A549 (cell line): ENCODE measurements around the gene INHA. TPM values are rescaled to one million over a fixed set of nuclear protein-coding genes. Genes with fewer than 3 reads are reported as not detected.

Source experiments
- ATAC-seq, 2 experiments: fragments of 200-7000 bp in 1 of 2; fragments of >200 bp in 1 of 2; cut with Nextera tagmentation in 1 of 2; cut with Tn5 transposase in 1 of 2; 3 replicates each; pipeline versions ENCODE4 v1.8.0 to v1.9.1; 2018 to 2020; ENCODE audit warnings: mild to moderate bottlenecking in 1 of 2, moderate library complexity in 1 of 2
- CTCF ChIA-PET: fragments of 300-600 bp; sonication (Branson Sonifier 250); formaldehyde crosslinking; extraction: SDS; loops from one replicate; lab custom pipeline; 2021; ENCODE audit warnings: antibody characterized with exemption, inconsistent platforms; lab: Yijun Ruan, JAX
- POLR2A ChIA-PET: fragments of 350-600 bp; formaldehyde crosslinking; extraction: SDS; loops from one replicate; lab custom pipeline; 2021; ENCODE audit warnings: antibody characterized with exemption, inconsistent platforms; lab: Yijun Ruan, JAX
- DNase-seq, 2 experiments: peaks; one replicate each; pipeline versions ENCODE4 v3.0.0 to v3.0.0-alpha.2; 2011 to 2016; ENCODE audit warnings: low read depth in 1 of 2, low spot score in 1 of 2
- FAIRE-seq: peaks from 2 replicates; lab custom pipeline; 2011; peaks lifted over from hg19 to GRCh38; lab: Jason Lieb, UNC
- H3K27ac ChIP-seq, 2 experiments: fragments of >200 bp; sonication (Bioruptor Twin); formaldehyde crosslinking; 3 replicates each; pipeline ENCODE4 v1.5.1; 2016 to 2017
- H3K4me1 ChIP-seq: fragments of >200 bp; sonication (Bioruptor Twin); formaldehyde crosslinking; 3 replicates; pipeline ENCODE4 v1.6.1; 2016
- H3K4me2 ChIP-seq: fragments of >200 bp; sonication (Bioruptor Twin); formaldehyde crosslinking; 3 replicates; pipeline ENCODE4 v1.6.1; 2016
- H3K4me3 ChIP-seq: fragments of >200 bp; sonication (Bioruptor Twin); formaldehyde crosslinking; 3 replicates; pipeline ENCODE4 v1.5.1; 2016
- H3K9me3 ChIP-seq: fragments of >200 bp; sonication (Bioruptor Twin); formaldehyde crosslinking; 3 replicates; pipeline ENCODE4 v1.6.1; 2016
- BCL3 ChIP-seq: fragments of >200 bp; sonication (Bioruptor Twin); formaldehyde crosslinking; IDR thresholded peaks from 3 replicates; pipeline ENCODE4 v1.6.1; 2016
- EHF ChIP-seq: fragments of 250-450 bp; sonication (Bioruptor Pico); IDR thresholded peaks from 2 replicates; pipeline ENCODE4 v1.5.0; 2020; ENCODE audit warnings: mild to moderate bottlenecking
- GATA3 ChIP-seq: IDR thresholded peaks from 2 replicates; pipeline ENCODE4 v1.6.1; 2012; ENCODE audit warnings: borderline replicate concordance
- HEYL ChIP-seq: fragments of 250-450 bp; sonication (Bioruptor Pico); IDR thresholded peaks from 2 replicates; pipeline ENCODE4 v1.8.0; 2021; ENCODE audit warnings: mild to moderate bottlenecking, moderate library complexity
- JUN ChIP-seq, 2 experiments: fragments of >200 bp; sonication (Bioruptor Twin); formaldehyde crosslinking; IDR thresholded peaks; 2 replicates in 1 of 2; 3 replicates in 1 of 2; pipeline ENCODE4 v1.6.1; 2016 to 2017
- NPAS2 ChIP-seq: fragments of 250-450 bp; sonication (Bioruptor Pico); IDR thresholded peaks from 2 replicates; pipeline ENCODE4 v1.8.0; 2022; ENCODE audit warnings: mild to moderate bottlenecking, moderate library complexity, borderline replicate concordance
- POLR2A ChIP-seq: IDR thresholded peaks from 2 replicates; pipeline ENCODE4 v1.6.1; 2012; ENCODE audit warnings: mild to moderate bottlenecking, low read length
- POLR2AphosphoS2 ChIP-seq: conservative IDR thresholded peaks from 2 replicates; pipeline ENCODE4 v1.6.1; 2012; ENCODE audit warnings: low read length, improper control_type of control experiment, inconsistent platforms
- RAD21 ChIP-seq, 2 experiments: fragments of >200 bp in 1 of 2; sonication (Bioruptor Twin) in 1 of 2; formaldehyde crosslinking in 1 of 2; IDR thresholded peaks in 1 of 2; conservative IDR thresholded peaks in 1 of 2; 2 replicates in 1 of 2; 3 replicates in 1 of 2; pipeline ENCODE4 v1.6.1; 2012 to 2018; ENCODE audit warnings: inconsistent platforms in 1 of 2
- RCOR1 ChIP-seq: fragments of 150-350 bp; IDR thresholded peaks from 2 replicates; pipeline ENCODE4 v1.6.1; 2014; ENCODE audit warnings: antibody characterized with exemption, low read length, low read depth
- RNF2 ChIP-seq: fragments of 200-600 bp; sonication (generic); IDR thresholded peaks from 2 replicates; pipeline ENCODE4 v1.6.1; 2016; ENCODE audit warnings: low read depth, mild to moderate bottlenecking, antibody characterized with exemption, moderate library complexity, borderline replicate concordance
- SREBF2 ChIP-seq: fragments of 450-650 bp; IDR thresholded peaks from 2 replicates; pipeline ENCODE4 v1.6.1; 2014; ENCODE audit warnings: mild to moderate bottlenecking, moderate library complexity
- USF2 ChIP-seq: fragments of 450-650 bp; IDR thresholded peaks from 2 replicates; pipeline ENCODE4 v1.6.1; 2014; ENCODE audit warnings: antibody characterized with exemption
- ZFP36 ChIP-seq: fragments of 450-650 bp; IDR thresholded peaks from 2 replicates; pipeline ENCODE4 v1.6.1; 2014; ENCODE audit warnings: borderline replicate concordance; ENCODE audit not compliant: partially characterized antibody
- WGBS: methylation state at CpG from one replicate; pipeline ENCODE4 v1.1.6; 2017; ENCODE audit errors: missing lambda C conversion rate; 5-methylcytosine and 5-hydroxymethylcytosine counted together
- polyA plus RNA-seq, 4 experiments: library from polyadenylated mRNA; depleted of rRNA in 3 of 4; stranded (reverse); fragments of >200 nt; fragmentation: RNase III in 1 of 4; extraction: RNeasy Plus Mini Kit Qiagen cat#74134 plus additional on column Dnase treatment in 1 of 4; gene quantifications; 2 replicates in 3 of 4; 3 replicates in 1 of 4; pipeline ENCODE4 v1.2.3, GENCODE V29; 2011 to 2017
- TF ChIP-seq, protein P1 (sequence below): fragments of >200 bp; sonication (Bioruptor Twin); formaldehyde crosslinking; IDR thresholded peaks from 3 replicates; pipeline ENCODE4 v1.5.1; 2016
- TF ChIP-seq, protein P2 (sequence below): fragments of 150-350 bp; IDR thresholded peaks from 2 replicates; pipeline ENCODE4 v1.6.1; 2014; ENCODE audit warnings: low read depth, mild to moderate bottlenecking, low read length

The INHA gene
- polyA plus RNA-seq, 2 of the 4 experiments (the other 2 are of a cell fraction): 0.49 to 0.72 TPM

GRCh38 chr2:219536967-219537366 lies 35.1 kb upstream of the INHA start (continued):
- TF ChIP-seq JUN (IDR thresholded peaks at IDR 0.05): no peak
- TF ChIP-seq RNF2: no peak

GRCh38 chr2:219537657-219538488 lies 34.2 kb upstream of the INHA start:
- TF ChIP-seq BCL3 (no peak), RCOR1 (no peak), EHF (CRISPR knock-in tag) (no peak), GATA3 (no peak), ZFP36 (no peak), POLR2AphosphoS2 (no peak), RAD21 (conservative IDR thresholded peaks at IDR 0.05 in 1 of 2, IDR thresholded peaks at IDR 0.05 in 1 of 2) (no peak)
- TF ChIP-seq, protein P1, sequence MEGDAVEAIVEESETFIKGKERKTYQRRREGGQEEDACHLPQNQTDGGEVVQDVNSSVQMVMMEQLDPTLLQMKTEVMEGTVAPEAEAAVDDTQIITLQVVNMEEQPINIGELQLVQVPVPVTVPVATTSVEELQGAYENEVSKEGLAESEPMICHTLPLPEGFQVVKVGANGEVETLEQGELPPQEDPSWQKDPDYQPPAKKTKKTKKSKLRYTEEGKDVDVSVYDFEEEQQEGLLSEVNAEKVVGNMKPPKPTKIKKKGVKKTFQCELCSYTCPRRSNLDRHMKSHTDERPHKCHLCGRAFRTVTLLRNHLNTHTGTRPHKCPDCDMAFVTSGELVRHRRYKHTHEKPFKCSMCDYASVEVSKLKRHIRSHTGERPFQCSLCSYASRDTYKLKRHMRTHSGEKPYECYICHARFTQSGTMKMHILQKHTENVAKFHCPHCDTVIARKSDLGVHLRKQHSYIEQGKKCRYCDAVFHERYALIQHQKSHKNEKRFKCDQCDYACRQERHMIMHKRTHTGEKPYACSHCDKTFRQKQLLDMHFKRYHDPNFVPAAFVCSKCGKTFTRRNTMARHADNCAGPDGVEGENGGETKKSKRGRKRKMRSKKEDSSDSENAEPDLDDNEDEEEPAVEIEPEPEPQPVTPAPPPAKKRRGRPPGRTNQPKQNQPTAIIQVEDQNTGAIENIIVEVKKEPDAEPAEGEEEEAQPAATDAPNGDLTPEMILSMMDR: no peak
- FAIRE-seq (no peak), DNase-seq (no peak), ATAC-seq (no peak)
- no peak overlapping the region for H3K4me3 ChIP-seq
- no peaks in the 10 kb centered on the region for H3K9me3 ChIP-seq
- no peak overlapping the region for H3K27ac ChIP-seq
- H3K4me2 ChIP-seq: no peak overlapping the region
- peaks cover 9% of the 10 kb centered on the region for H3K4me1 ChIP-seq
- ChIA-PET CTCF (interaction anchor here (0.7 to 79.1 kb wide), 10 partner anchors 8 to 152 kb away, joined by 3 to 3291 read pairs (median 40); partner anchors contain the start of genes ASIC4, GMPPA and SPEG), POLR2A (no interaction called here)
- 64% methylated on average over 8 of the region's 15 CpGs for whole genome bisulfite sequencing

DNA sequence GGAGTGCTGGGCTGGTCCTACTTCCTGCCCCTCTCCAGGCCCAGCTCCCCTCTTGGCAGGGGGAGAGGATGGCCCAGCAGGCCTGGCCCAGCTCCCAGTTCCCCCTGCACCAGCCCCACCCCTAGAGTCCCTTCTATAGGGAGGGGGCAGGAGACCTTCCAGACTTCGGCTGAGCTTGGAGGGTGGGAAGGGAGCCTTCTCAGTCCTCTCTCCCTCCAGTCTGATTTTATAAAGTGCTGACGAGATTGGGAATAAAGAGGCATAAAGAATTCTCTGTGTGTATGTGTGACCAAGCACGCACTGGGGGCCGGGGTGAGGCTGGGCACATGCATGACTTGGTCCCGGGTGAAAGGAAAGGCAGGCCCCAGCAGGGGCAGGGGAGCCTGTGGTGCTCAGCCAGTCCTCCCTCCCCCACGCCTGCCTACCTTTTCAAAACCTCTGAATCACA lies 33.6 kb upstream of the INHA start:
- Histone ChIP-seq H3K4me1 (peaks cover 9% of the 10 kb centered on the region), H3K9me3 (no peaks in the 10 kb centered on the region), H3K27ac (no peak overlapping the region), H3K4me3 (no peak overlapping the region), H3K4me2 (no peak overlapping the region)
- ChIA-PET CTCF (interaction anchor here (2.3 to 79.1 kb wide), 6 partner anchors 9 to 152 kb away, joined by 11 to 3291 read pairs (median 73); partner anchors contain the start of genes ASIC4, GMPPA and SPEG), POLR2A (no interaction called here)
- DNase-seq (no peak), ATAC-seq (no peak), FAIRE-seq (no peak)
- WGBS: 58% methylated on average over 6 of the region's 6 CpGs
- no peak for TF ChIP-seq NPAS2 (CRISPR knock-in tag)
- no peak for TF ChIP-seq USF2
- TF ChIP-seq, protein P2, sequence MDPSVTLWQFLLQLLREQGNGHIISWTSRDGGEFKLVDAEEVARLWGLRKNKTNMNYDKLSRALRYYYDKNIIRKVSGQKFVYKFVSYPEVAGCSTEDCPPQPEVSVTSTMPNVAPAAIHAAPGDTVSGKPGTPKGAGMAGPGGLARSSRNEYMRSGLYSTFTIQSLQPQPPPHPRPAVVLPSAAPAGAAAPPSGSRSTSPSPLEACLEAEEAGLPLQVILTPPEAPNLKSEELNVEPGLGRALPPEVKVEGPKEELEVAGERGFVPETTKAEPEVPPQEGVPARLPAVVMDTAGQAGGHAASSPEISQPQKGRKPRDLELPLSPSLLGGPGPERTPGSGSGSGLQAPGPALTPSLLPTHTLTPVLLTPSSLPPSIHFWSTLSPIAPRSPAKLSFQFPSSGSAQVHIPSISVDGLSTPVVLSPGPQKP: no peak
- no peak for TF ChIP-seq SREBF2
- no peak; the same call in 1 of the 2 replicates for TF ChIP-seq POLR2A
- no peak for TF ChIP-seq HEYL
